D721Med (cell line): ENCODE results near the gene ROR1.

Source experiments
- DNase-seq: peaks from one replicate; pipeline ENCODE4 v3.0.0; 2011; ENCODE audit warnings: low spot score; ENCODE audit not compliant: insufficient read length
- FAIRE-seq: peaks from 2 replicates; lab custom pipeline; 2011; peaks lifted over from hg19 to GRCh38; lab: Jason Lieb, UNC
- CTCF ChIP-seq: IDR thresholded peaks from 2 replicates; pipeline ENCODE4 v1.5.1; 2012; ENCODE audit warnings: mild to moderate bottlenecking, control low read depth; ENCODE audit not compliant: insufficient read depth; ENCODE audit errors: missing control alignments

Gene ROR1

DNA sequence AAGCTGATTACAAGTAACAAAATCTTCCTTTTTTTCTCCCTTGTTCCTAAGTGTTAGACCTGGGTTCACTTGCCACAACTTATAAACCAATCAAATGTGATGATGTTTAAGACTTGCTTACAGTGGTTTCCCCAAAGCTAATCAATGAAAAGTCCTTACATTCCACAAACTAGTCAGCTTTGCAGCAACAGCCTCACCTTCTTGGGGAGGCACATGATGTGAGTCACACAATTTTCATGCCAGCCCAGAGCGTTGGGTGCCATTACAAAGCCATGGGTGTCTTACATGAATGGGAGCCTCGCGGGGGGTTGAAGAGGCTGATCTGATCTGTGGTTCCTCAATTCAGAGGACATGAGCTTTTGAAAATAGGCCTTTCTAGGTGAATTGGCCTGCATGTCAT lies 338.0 kb downstream of the ROR1 start:
- TF ChIP-seq CTCF = no peak
- FAIRE-seq (no peak), DNase-seq (no peak)

DNA sequence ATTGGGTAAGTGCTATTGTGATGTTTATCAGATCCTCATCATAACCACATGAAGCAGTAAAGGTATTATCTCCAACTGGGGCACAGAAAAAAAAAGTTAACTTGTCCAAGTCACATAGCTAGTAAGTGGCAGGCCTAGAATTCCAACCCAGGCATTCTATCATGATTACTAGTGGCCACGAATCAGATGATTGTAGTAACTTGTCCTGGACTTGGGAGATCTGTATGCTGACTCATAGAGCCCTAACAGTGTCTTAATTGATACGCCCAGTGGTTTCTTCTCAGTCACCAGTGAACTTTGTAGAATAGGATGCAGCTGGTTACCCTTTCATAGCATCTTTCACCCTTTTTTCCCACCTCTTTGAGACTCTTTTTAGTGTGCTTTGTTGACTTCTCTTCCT lies 338.5 kb downstream of the ROR1 start:
- no peak for DNase-seq
- no peak for FAIRE-seq
- no peak for TF ChIP-seq CTCF

- TF ChIP-seq CTCF = no peak
- DNase-seq (no peak), FAIRE-seq (no peak)
Measured at GRCh38 chr1:64114012-64114525, 340.3 kb downstream of the ROR1 start.

GRCh38 chr1:64116537-64116936 lies 342.7 kb downstream of the ROR1 start:
- DNase-seq = no peak
- no peak for FAIRE-seq
- no peak for TF ChIP-seq CTCF

- FAIRE-seq = no peak
- no peak for DNase-seq
- no peak for TF ChIP-seq CTCF
Measured at GRCh38 chr1:64117492-64117891, 343.7 kb downstream of the ROR1 start.

- no peak for TF ChIP-seq CTCF
- DNase-seq (no peak), FAIRE-seq (no peak)
Measured at GRCh38 chr1:64121766-64122385, 348.1 kb downstream of the ROR1 start.

- DNase-seq (no peak), FAIRE-seq (no peak)
- TF ChIP-seq CTCF = no peak
Measured at GRCh38 chr1:64122588-64122987, 348.8 kb downstream of the ROR1 start.
